Measurements from ENCODE around the gene PREB.

The PREB gene, protein sequence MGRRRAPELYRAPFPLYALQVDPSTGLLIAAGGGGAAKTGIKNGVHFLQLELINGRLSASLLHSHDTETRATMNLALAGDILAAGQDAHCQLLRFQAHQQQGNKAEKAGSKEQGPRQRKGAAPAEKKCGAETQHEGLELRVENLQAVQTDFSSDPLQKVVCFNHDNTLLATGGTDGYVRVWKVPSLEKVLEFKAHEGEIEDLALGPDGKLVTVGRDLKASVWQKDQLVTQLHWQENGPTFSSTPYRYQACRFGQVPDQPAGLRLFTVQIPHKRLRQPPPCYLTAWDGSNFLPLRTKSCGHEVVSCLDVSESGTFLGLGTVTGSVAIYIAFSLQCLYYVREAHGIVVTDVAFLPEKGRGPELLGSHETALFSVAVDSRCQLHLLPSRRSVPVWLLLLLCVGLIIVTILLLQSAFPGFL

DNA sequence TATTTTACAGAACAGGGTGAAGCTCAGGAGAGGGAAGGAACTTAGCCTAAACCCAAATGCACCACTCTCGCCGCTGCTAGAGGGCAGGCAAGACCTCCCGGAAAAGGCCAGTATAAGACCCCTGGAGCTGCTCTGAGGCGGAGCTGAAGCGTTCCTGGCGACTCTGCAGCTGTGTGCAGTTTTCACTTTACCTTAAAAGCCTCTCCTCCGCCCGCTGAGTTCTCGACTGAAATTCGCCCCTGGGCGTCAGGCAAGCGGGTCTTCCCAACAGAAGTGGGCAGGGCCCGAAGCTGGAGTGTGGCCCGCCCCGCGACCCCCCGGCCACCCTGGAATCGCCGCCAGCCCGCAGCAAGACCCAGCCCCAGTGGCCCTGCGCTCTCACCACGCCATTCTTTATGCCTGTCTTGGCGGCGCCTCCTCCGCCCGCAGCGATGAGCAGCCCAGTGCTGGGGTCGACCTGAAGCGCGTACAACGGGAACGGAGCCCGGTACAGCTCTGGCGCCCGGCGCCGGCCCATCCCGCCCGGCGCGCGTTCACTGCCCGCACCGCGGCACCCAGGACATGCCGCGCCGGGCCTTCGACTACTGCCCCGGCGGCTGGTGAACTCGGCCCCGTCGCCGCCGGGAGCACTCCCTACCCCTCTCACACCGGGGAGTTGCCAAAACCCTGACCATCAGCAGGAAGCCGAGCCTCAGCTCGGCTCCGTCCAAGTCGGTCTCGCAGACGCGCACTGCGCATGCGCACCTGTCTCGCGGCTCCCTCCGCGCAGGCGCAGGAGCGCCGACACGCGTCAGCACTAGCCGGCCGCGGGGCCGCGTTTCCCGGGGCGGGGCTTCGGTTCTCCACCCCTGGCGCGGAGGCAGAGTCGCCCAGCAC, at the start of gene PREB:
Gene PREB, minus strand, starts transcription at position 732 of the 876 bp plus-strand sequence. Its CDS starts 215 bp downstream, at position 517.
- TF ChIP-seq, protein P1, sequence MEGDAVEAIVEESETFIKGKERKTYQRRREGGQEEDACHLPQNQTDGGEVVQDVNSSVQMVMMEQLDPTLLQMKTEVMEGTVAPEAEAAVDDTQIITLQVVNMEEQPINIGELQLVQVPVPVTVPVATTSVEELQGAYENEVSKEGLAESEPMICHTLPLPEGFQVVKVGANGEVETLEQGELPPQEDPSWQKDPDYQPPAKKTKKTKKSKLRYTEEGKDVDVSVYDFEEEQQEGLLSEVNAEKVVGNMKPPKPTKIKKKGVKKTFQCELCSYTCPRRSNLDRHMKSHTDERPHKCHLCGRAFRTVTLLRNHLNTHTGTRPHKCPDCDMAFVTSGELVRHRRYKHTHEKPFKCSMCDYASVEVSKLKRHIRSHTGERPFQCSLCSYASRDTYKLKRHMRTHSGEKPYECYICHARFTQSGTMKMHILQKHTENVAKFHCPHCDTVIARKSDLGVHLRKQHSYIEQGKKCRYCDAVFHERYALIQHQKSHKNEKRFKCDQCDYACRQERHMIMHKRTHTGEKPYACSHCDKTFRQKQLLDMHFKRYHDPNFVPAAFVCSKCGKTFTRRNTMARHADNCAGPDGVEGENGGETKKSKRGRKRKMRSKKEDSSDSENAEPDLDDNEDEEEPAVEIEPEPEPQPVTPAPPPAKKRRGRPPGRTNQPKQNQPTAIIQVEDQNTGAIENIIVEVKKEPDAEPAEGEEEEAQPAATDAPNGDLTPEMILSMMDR (IDR thresholded peaks at IDR 0.05; ENCODE audit: borderline replicate concordance, control extremely low read depth, extremely low read depth, insufficient read depth, missing control alignments): peak; percentile 25
- in situ Hi-C loops (cut with MboI; ENCODE audit: low sequenced_read_pairs, unreplicated experiment): no loop called here
- peak; percentile 100 for DNase-seq (ENCODE audit: low spot score)

GRCh38 chr2:27184115-27184514, 49.7 kb upstream of the PREB start:
- in situ Hi-C loops (cut with MboI; ENCODE audit: low sequenced_read_pairs, unreplicated experiment): loop anchor here (25.0 kb wide), 1 partner anchor 222 kb away; the partner anchor contains the start of gene MAPRE3
- TF ChIP-seq, protein P1 (IDR thresholded peaks at IDR 0.05; ENCODE audit: borderline replicate concordance, control extremely low read depth, extremely low read depth, insufficient read depth, missing control alignments): no peak
- no peak for DNase-seq (ENCODE audit: low spot score)

- in situ Hi-C loops (cut with MboI; ENCODE audit: low sequenced_read_pairs, unreplicated experiment): loop anchor here (25.0 kb wide), 1 partner anchor 220 kb away; the partner anchor contains the start of gene MAPRE3
- TF ChIP-seq, protein P1 (IDR thresholded peaks at IDR 0.05; ENCODE audit: borderline replicate concordance, control extremely low read depth, extremely low read depth, insufficient read depth, missing control alignments): no peak
- DNase-seq (ENCODE audit: low spot score): no peak
Measured at GRCh38 chr2:27182346-27182745, 47.9 kb upstream of the PREB start.

DNA sequence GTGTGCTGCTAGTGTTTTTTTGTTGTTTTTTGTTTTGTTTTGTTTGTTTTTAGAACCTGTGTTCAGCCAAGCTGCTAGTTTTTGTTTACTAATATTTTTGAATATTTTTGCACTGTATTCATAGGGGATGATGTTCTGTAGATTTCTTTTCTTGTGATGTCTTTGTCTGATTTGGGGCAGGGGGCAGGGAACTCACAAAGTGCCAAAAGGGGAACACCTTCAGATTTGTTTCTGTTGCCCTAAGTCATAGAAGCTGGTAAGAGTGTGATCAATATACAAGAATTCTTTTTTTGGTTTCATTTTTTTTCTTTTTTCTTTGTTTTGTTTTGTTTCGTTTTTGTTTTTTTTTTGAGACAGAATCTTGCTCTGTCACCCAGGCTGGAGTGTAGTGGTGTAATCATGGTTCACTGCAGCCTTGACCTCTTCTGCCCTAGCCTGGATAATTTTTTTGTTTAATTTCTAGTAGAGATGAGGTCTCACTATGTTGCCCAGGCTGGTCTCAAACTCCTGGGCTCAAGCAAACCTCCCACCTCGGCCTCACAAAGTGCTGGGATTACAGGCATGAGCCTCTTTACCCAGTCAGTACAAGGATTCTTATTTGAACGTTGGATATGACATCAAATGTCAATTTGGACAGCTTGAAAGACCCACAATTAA, 45.0 kb upstream of the PREB start:
- TF ChIP-seq, protein P1 (IDR thresholded peaks at IDR 0.05; ENCODE audit: borderline replicate concordance, control extremely low read depth, extremely low read depth, insufficient read depth, missing control alignments): no peak
- in situ Hi-C loops (cut with MboI; ENCODE audit: low sequenced_read_pairs, unreplicated experiment): loop anchor here (25.0 kb wide), 1 partner anchor 217 kb away; the partner anchor contains the start of gene MAPRE3
- no peak for DNase-seq (ENCODE audit: low spot score)

GRCh38 chr2:27178469-27178868, 44.0 kb upstream of the PREB start:
- no peak for DNase-seq (ENCODE audit: low spot score)
- in situ Hi-C loops (cut with MboI; ENCODE audit: low sequenced_read_pairs, unreplicated experiment): loop anchor here (25.0 kb wide), 1 partner anchor 216 kb away; the partner anchor contains the start of gene MAPRE3
- TF ChIP-seq, protein P1 (IDR thresholded peaks at IDR 0.05; ENCODE audit: borderline replicate concordance, control extremely low read depth, extremely low read depth, insufficient read depth, missing control alignments): no peak
